Neural progenitor cell (in vitro differentiated cells): ENCODE data around the gene XAF1. TPM values are rescaled to one million over a fixed set of nuclear protein-coding genes. Genes with fewer than 3 reads are reported as not detected.

Source experiments
- DNase-seq: peaks from one replicate; pipeline ENCODE4 v3.0.0-alpha.2; 2016; ENCODE audit warnings: low spot score
- H2AFZ ChIP-seq: fragments of 200-600 bp; sonication (generic); replicated peaks from 2 replicates; pipeline ENCODE4 v1.6.1; 2016; ENCODE audit warnings: antibody characterized with exemption
- H3F3A ChIP-seq: fragments of 200-600 bp; sonication (generic); 2 replicates; pipeline ENCODE4 v1.6.1; 2016; ENCODE audit warnings: antibody characterized with exemption, low read depth
- H3K27ac ChIP-seq: fragments of 200-600 bp; sonication (generic); 2 replicates; pipeline ENCODE4 v1.5.1; 2016; ENCODE audit warnings: mild to moderate bottlenecking
- H3K27me3 ChIP-seq: fragments of 200-600 bp; sonication (generic); 2 replicates; pipeline ENCODE4 v1.6.1; 2016; ENCODE audit warnings: mild to moderate bottlenecking, moderate library complexity
- H3K36me3 ChIP-seq: fragments of 200-600 bp; sonication (generic); 2 replicates; pipeline ENCODE4 v1.5.1; 2016
- H3K4me1 ChIP-seq: fragments of 200-600 bp; sonication (generic); 2 replicates; pipeline ENCODE4 v1.6.1; 2016; ENCODE audit warnings: mixed run types
- H3K4me2 ChIP-seq: fragments of 200-600 bp; sonication (generic); 2 replicates; pipeline ENCODE4 v1.6.1; 2016
- H3K4me3 ChIP-seq: fragments of 200-600 bp; sonication (generic); 2 replicates; pipeline ENCODE4 v1.5.1; 2016
- H3K79me2 ChIP-seq: fragments of 200-600 bp; sonication (generic); 2 replicates; pipeline ENCODE4 v1.6.1; 2016; ENCODE audit warnings: low read depth
- H3K9ac ChIP-seq: fragments of 200-600 bp; sonication (generic); 2 replicates; pipeline ENCODE4 v1.6.1; 2016
- H3K9me3 ChIP-seq: fragments of 200-600 bp; sonication (generic); 2 replicates; pipeline ENCODE4 v1.5.1; 2016; ENCODE audit warnings: low read depth
- H4K20me1 ChIP-seq: fragments of 200-600 bp; sonication (generic); 2 replicates; pipeline ENCODE4 v1.6.1; 2016; ENCODE audit warnings: low read depth
- H3K27ac Mint-ChIP-seq: 3 replicates; pipeline ENCODE4 v1.8.0; 2021; ENCODE audit warnings: mixed read lengths
- H3K27me3 Mint-ChIP-seq: 2 replicates; pipeline ENCODE4 v1.8.0; 2022; ENCODE audit warnings: low read depth, mild to moderate bottlenecking, inconsistent platforms, moderate library complexity, mixed read lengths; ENCODE audit not compliant: insufficient read depth
- H3K36me3 Mint-ChIP-seq: 3 replicates; pipeline ENCODE4 v1.8.0; 2021; ENCODE audit warnings: mixed read lengths
- H3K4me1 Mint-ChIP-seq: 3 replicates; pipeline ENCODE4 v1.8.0; 2021; ENCODE audit warnings: mixed read lengths
- H3K4me3 Mint-ChIP-seq: 3 replicates; pipeline ENCODE4 v1.8.0; 2021; ENCODE audit warnings: mild to moderate bottlenecking, moderate library complexity, mixed read lengths
- H3K9me3 Mint-ChIP-seq: 3 replicates; pipeline ENCODE4 v1.8.0; 2020; ENCODE audit warnings: mixed read lengths
- EZH2 ChIP-seq: fragments of 200-600 bp; sonication (generic); IDR thresholded peaks from 2 replicates; pipeline ENCODE4 v1.6.1; 2017; ENCODE audit warnings: antibody characterized with exemption, mild to moderate bottlenecking, moderate library complexity
- EZH2phosphoT487 ChIP-seq: fragments of 200-600 bp; sonication (generic); IDR thresholded peaks from 2 replicates; pipeline ENCODE4 v1.6.1; 2017; ENCODE audit warnings: antibody characterized with exemption
- small RNA-seq: library from RNA; depleted of rRNA; stranded (forward); fragments of <200 nt; gene quantifications from one replicate; pipeline ENCODE3, GENCODE V24; 2015
- total RNA-seq: library from RNA; depleted of rRNA; stranded (reverse); fragments of >200 nt; gene quantifications from 2 replicates; pipeline ENCODE4 v1.2.3, GENCODE V29; 2015; ENCODE audit warnings: low replicate concordance
- TF ChIP-seq, protein P1 (sequence below): fragments of 200-600 bp; sonication (generic); IDR thresholded peaks from 2 replicates; pipeline ENCODE4 v1.5.1; 2017; ENCODE audit warnings: antibody characterized with exemption, mild to moderate bottlenecking

The XAF1 gene
- total RNA-seq, 1 donor from 2014 or later: not detected

DNA sequence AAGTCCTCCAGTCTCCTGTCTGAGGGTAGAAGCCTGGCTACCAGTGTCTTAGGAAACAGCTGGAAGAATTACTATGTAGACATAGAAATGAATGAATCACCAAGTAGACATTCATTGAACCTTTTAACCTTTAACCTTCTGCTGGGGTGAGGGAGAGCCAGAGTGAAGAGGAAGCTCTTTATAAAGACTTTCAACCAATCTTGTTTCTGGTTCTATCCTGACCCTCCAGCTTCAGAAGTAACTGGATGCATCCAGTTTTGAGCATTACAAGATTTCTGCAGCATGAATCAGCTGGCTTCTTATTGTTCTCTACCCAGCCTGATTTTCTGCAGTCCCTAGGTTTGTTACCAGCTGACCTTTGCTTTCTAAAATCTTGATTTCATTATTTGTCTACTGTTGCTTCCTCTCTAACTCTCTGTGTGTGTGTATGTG lies 67.2 kb downstream of the XAF1 start:
- Mint-ChIP-seq H3K9me3 (peaks cover 4% of the 10 kb centered on the region), H3K36me3 (no peaks in the 10 kb centered on the region), H3K4me3 (no peak overlapping the region), H3K4me1 (peaks cover 7% of the 10 kb centered on the region), H3K27ac (no peak overlapping the region), H3K27me3 (no peaks in the 10 kb centered on the region)
- no peaks in the 10 kb centered on the region for H3F3A ChIP-seq
- no peaks in the 10 kb centered on the region for H3K4me1 ChIP-seq
- H3K27ac ChIP-seq: no peak overlapping the region
- no peak overlapping the region for H3K9ac ChIP-seq
- peaks cover 8% of the 10 kb centered on the region for H3K27me3 ChIP-seq
- no peaks in the 10 kb centered on the region for H3K9me3 ChIP-seq
- H3K36me3 ChIP-seq: no peaks in the 10 kb centered on the region
- H4K20me1 ChIP-seq: no peaks in the 10 kb centered on the region
- H3K4me3 ChIP-seq: no peak overlapping the region
- H2AFZ ChIP-seq: no peak overlapping the region
- no peaks in the 10 kb centered on the region for H3K79me2 ChIP-seq
- DNase-seq: no peak
- no peak overlapping the region for H3K4me2 ChIP-seq
- TF ChIP-seq EZH2: no peak
- TF ChIP-seq EZH2phosphoT487: no peak
- TF ChIP-seq, protein P1, sequence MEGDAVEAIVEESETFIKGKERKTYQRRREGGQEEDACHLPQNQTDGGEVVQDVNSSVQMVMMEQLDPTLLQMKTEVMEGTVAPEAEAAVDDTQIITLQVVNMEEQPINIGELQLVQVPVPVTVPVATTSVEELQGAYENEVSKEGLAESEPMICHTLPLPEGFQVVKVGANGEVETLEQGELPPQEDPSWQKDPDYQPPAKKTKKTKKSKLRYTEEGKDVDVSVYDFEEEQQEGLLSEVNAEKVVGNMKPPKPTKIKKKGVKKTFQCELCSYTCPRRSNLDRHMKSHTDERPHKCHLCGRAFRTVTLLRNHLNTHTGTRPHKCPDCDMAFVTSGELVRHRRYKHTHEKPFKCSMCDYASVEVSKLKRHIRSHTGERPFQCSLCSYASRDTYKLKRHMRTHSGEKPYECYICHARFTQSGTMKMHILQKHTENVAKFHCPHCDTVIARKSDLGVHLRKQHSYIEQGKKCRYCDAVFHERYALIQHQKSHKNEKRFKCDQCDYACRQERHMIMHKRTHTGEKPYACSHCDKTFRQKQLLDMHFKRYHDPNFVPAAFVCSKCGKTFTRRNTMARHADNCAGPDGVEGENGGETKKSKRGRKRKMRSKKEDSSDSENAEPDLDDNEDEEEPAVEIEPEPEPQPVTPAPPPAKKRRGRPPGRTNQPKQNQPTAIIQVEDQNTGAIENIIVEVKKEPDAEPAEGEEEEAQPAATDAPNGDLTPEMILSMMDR: no peak

Small RNA genes within 50 kb of the gene (small RNA-seq; reads per million reads assigned to genes)
- not detected for gene AC004706.2

Other genes starting within 250 kb of the XAF1 start
- gene PITPNM3, start 199.5 kb upstream of the XAF1 start, total RNA-seq: 2.8 and 5.0 TPM in 2 replicates
- 24.1 and 30.8 TPM in 2 replicates for gene KIAA0753, start 115.3 kb upstream of the XAF1 start, total RNA-seq
- 175 and 214 TPM in 2 replicates for gene TXNDC17, start 115.0 kb upstream of the XAF1 start, total RNA-seq
- 7.3 and 35.7 TPM in 2 replicates for gene MED31, start 104.4 kb upstream of the XAF1 start, total RNA-seq
- gene C17orf100, start 104.3 kb upstream of the XAF1 start, total RNA-seq: 3.8 and 3.9 TPM in 2 replicates
- gene SLC13A5, start 42.7 kb upstream of the XAF1 start, total RNA-seq: 0.31 TPM in 1 of 2 replicates, not detected in the other
- not detected in 2 replicates for gene FBXO39, start 20.2 kb downstream of the XAF1 start, total RNA-seq
- not detected in 2 replicates for gene TEKT1, start 75.7 kb downstream of the XAF1 start, total RNA-seq
- 0.21 and 0.40 TPM in 2 replicates for gene ALOX12, start 240.0 kb downstream of the XAF1 start, total RNA-seq